NCI-H146 treated with DMSO at 0.1 percent for 48 hours (cell line): ENCODE data around the gene OAT.

Experiments used
- DNase-seq: peaks from one replicate; lab custom pipeline; 2025; ENCODE audit not compliant: unreplicated experiment; lab: John Stamatoyannopoulos, UW

OAT gene

GRCh38 chr10:124418726-124419501 lies at the start of gene OAT:
Gene OAT (minus strand): TSS chr10:124418923. CDS start chr10:124412171, 6,752 bp downstream.
- DNase-seq = peak; percentile 93

DNA sequence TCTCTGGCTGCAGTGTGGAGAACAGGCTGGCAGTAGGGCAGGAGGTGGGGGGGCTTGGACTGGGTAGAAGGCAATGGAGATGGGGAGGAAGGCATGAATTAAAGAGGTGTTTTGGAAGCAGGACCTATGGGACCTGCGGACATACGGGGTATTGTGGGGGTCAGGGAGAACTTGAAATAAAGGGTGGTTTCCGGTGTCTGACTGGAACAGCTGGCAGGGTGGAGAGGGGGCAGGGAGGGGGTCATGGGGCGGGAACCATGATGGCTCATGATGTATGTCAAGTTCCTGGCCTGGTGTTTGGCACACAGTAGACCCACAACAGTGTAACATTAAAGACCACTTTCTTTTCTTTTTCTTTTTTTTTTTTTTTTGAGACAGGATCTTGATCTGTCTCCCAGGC lies 48.4 kb upstream of the OAT start:
- no peak for DNase-seq

DNA sequence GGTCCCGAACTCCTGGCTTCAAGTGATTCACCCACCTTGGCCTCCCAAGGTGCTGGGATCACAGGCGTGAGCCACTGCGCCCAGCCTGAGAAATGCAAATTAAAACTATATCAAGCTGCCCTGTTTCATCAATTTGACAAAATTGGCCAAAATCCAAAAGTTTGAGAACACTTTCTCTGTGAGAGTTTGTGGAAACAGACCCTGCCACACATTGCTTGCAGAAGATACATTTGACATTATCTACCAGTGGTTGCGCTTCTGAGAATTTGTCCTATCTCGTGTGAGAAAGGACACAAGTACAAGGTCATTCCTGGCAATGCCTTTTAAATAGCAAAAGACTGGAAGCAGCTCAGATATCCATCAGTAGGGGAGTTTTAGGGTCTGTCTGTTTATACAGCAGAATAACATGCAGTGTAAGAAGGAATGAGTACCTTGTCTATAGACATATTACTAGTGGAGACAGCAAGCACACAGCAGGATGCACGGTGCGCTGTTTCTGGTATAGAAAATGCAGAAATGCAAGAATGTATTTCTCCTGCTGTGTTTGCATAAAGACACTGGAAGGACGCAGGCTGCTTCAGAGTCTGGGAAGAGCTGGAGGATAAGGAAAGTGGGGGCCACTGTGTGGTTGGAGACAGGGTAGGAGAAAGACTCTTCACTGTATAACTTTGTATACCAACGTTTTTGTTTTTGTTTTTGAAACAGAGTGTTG lies 47.2 kb upstream of the OAT start:
- DNase-seq = no peak

GRCh38 chr10:124465003-124465776 lies 46.5 kb upstream of the OAT start:
- DNase-seq = no peak

DNA sequence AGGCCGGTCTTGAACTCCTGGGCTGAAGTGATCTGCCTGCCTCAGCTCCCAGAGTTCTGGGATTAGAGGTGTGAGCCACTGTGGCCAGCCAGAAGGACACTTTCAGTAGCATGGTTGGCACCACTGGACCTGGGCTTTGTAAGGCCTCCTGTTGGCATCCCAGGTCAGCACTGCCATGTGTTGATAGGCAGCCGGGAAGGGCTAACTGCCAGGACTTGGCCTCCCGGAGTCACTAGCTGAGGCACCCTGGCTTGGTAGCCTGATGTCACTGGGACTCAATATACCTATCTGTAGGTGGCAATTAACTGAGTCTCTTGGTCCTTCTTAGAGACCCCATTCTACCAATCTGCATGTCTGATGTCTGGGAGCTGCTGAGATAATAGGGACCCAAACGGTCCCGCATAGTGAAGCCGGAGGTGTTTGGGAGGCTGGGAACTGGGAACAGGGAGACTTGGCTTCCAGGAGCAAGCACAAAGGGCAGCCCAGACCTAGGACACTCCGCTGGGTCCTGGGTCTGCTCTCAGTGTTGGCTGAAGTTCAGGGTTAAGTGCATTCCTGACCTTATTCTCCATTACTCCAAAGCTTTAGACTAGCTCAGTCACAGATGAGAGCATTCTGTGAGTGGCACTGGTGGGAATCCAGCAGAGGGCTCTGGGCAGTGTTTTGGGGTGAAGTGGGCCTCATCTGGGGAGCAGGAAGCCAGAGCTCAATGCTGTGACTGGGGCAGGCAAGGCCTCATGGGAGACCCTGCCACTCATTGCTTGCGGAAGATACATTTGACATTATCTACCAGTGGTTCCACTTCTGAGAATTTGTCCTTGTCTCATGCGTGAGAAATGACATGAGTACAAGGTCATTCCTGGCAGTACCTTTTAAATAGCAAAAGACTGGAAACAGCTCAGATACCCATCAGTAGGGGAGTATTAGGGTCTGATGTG lies 45.6 kb upstream of the OAT start:
- DNase-seq = no peak

DNA sequence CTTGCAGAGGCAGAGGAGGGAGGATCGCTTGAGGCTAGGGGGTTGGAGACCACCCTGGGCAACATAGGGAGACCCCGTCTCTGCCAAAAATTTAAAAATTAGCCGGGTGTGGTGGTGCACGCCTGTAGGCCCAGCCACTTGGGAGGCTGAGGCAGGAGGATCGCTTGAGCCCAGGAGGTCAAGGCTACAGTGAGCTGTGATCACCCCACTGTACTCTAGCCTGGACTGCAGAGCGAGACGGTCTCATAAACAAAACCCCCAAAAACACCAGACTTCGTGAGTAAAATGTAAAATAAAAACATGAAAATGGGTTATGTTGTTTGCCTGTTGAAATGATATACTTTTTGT lies 43.6 kb upstream of the OAT start:
- DNase-seq = no peak

DNA sequence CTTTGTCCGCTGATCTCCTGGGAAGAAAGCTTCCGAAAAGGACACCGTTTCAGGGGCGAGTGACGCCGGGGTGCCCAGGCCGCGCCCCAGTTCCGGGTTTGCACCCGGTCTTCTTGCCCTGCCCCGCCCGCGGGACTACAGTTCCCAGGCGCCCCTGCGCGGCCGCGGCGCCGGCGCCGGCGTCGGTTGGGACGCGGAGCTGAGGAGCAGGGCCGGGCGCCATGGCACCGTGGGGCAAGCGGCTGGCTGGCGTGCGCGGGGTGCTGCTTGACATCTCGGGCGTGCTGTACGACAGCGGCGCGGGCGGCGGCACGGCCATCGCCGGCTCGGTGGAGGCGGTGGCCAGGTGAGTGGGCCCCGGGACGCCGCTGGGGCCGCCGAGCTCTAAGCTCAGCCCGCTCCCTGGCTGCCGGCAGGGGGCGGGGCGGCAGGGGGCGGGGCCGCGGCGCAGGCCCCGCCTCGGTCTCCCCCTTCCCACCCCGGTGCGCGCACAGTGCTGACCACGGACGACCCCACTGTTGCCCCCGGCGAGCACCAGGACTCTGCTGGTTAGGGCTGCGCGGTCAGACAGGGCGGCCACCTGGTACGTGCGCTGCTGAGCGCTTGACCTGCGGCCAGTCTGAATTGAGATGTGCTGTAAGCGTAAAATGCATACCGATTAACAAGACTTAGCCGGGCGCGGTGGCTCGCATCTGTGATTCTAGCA lies 43.1 kb upstream of the OAT start, which contains the start of gene LHPP:
Gene LHPP (plus strand): TSS at position 182 of the 706 bp plus-strand sequence. CDS start 40 bp downstream, at position 222.
- peak; percentile 74 for DNase-seq

DNA sequence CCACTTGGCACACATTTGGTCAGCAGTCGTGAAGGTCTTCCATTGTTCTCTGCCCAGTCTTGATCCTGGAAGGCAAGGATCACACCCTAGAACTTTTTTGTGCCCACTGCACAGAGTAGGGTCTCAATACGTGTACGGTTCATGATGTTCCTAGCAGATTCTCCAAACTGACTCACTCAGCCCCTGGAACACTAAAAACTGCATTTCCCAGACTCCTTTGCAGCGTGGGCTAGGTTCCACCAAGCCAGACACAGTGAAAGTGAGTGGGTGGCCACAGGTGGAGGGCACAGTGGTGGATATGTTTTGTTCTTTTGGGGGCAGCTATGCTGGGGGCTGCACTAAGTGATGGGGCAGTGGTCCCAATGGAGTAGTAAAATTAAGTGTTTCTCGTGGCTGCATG lies 41.4 kb upstream of the OAT start:
- DNase-seq = no peak

GRCh38 chr10:124459395-124459794 lies 40.7 kb upstream of the OAT start:
- no peak for DNase-seq

DNA sequence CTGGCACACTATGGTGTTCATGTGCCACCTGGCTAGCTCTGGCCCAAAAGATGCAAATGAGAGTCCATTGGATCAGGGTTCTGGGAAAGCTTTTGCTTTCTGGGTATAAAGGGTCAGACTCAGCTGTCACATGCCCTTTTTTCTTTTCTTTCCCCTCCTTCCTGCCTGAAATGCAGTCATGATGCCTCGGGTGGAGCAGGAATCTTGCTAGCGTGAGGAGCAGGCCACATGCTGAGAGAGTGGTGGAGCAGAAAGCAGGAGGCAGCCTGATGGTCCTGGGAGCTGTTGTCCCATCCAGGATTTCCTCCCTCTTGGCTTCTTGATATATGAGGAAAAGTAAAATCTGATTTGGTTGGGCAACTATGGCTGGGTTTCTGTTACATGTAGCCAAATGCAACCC lies 40.2 kb upstream of the OAT start:
- no peak for DNase-seq

DNA sequence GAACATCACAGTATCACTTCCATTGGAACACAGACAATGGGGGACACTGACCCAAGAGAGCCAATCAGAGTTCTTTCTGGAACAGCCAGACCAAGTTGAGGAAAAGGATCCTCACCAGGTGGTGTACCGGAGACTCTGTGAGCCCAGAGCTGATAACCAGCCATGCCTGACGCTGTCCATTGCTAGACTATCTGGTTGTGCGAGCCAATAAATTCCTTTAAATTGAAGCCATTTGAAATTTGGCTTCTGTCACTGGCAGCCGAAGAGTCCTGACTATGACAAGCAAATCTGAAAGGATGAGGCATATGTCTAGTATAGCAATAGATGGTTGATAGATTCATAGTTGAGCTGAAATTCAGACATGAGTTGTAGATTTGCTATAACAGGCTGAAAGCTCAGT lies 39.8 kb upstream of the OAT start:
- DNase-seq = no peak

DNA sequence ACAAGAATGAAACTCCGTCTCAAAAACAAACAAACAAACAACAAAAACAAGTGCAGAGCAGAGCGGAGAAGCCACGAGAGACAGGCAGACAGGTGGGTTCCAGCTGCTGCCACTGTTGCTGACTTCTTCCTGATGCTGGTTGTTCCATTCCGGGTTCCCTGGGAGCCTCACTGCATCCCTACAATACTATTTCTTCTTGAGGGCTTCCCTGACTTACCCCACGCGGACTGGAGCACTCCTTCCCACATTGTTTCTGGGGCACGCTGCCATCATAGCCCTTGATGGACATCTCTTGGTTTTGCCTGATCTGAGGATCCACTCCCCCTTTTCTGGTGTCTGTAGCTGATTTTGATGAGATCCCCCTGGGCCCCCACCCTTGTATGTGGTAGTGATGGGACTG lies 36.7 kb upstream of the OAT start:
- no peak for DNase-seq

GRCh38 chr10:124453960-124454610 lies 35.4 kb upstream of the OAT start:
- DNase-seq = peak; percentile 29

GRCh38 chr10:124451276-124451675 lies 32.6 kb upstream of the OAT start:
- DNase-seq = no peak

GRCh38 chr10:124450783-124451057 lies 32.0 kb upstream of the OAT start:
- no peak for DNase-seq

DNA sequence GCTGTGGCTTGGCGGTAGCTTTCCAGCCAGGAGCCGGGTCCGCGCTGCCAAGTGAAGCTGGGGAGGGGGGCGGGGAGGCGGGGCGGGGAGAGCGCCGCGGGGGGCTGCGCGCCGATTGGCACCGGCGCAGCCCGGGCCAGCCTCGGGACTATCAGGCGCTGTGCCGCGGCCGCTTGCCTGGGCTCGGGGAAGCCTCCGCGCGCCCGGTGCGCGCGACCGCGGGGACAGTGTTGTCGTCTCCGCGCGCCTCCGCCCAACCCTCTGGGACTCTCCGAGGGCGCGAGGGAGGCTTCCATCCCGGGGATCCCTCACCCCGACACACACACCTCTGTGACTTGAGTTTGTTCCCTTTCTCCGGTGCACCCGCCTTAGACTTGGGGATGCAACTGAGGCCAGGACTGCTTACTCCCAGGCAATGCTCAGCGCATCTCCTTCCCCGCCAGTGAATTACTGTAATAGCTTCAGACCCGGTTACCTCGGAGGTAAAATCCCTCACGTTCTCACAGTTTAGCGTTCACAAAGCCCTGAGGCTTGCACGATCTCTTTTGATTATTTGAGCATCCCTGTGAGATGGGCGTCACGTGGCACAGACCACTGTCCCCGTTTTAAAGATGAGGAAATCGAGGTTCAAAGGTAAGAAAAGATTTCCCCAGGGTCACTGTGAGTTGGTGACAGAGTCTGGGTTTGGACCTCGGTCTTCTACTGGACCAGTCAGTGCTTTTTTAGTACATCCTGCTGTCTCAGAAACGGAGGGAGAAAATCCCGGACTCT lies 31.5 kb upstream of the OAT start, which contains the start of gene NKX1-2:
Gene NKX1-2 (minus strand): TSS at position 24 of the 771 bp plus-strand sequence. CDS start 92 bp downstream, outside the sequence.
- DNase-seq = peak; percentile 33

- DNase-seq = no peak
Observed at GRCh38 chr10:124449170-124450011, 30.7 kb upstream of the OAT start.

DNA sequence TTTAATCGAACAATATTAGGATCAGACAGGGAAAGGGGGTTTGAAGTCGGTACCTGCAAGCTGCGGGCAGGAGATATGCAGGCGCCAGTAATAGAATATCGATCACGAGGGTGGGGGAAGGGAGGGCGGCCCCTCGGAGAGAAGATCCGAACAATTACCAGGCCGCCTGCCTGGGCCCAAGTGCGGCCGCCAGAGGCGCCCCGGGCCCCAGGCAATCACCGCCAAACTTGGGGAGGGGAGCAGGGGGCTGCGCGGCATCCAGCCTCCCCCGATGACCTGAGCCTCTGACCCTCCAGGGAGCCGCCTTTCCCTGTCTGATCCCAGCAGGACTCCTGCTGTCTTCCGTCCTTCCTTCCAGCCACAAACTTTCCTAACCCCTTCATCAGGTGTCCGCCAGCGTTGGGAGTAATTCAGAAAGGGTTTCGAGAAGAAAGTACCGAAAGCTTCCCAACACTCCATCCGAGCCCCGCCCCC lies 30.0 kb upstream of the OAT start:
- no peak for DNase-seq
